NCI-H187 (cell line): ENCODE data around the gene SERPING1.
A peak's percentile ranks its signal among the peaks of the same experiment; 100 is the strongest.

ENCODE experiments used
- DNase-seq, 2 experiments: peaks; one replicate each; lab custom pipeline; 2025; lab: John Stamatoyannopoulos, UW

Gene SERPING1

DNA sequence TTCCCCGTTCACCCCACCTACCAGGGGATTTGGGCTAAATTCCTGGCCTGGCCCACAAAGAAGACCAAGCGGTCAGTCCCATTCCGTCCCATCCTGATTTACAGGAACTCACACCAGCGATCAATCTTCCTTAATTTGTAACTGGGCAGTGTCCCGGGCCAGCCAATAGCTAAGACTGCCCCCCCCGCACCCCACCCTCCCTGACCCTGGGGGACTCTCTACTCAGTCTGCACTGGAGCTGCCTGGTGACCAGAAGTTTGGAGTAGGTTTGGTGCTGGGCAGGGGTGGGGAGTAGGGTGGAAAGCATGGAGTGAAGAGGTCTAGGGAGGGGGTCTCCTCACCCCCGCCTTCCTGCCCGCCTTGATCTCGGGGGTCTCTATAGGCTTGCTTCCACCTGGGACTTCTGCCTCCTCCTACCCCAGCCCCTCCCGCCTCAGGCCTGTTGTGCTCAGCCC lies at the start of gene SERPING1:
Gene SERPING1, plus strand, starts transcription at position 225 of the 455 bp plus-strand sequence. CDS start 586 bp downstream, outside the sequence.
- no peak for DNase-seq

DNA sequence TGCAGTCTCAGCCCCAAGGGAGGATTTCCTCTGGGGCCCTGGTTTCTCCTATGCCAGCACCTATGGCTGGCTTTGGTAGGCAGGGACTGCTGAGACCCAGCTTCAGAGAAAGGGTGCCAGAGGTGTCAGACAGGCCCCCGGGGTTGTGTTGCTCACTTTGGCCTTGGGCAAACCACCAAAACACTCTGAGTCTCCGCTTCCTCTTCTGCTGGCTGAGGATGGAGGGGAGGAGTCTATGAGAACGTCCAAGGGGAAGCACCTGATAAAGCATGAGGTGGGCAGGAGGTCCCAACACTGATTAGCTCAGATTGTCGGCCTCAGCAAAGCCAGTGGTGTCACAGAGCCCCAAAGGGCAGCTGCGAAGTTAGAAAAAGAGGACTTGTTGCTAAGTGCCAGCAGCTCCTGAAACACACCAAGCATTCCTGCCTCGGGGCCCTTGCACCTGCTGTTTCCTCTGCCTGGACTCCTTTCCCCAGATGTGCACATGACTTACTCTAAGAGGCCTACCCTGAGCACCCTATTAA lies 49.6 kb upstream of the SERPING1 start:
- no peak for DNase-seq

GRCh38 chr11:57549983-57550382 lies 47.5 kb upstream of the SERPING1 start:
- no peak for DNase-seq

- no peak for DNase-seq
Measured at GRCh38 chr11:57551941-57552340, 45.5 kb upstream of the SERPING1 start.

DNA sequence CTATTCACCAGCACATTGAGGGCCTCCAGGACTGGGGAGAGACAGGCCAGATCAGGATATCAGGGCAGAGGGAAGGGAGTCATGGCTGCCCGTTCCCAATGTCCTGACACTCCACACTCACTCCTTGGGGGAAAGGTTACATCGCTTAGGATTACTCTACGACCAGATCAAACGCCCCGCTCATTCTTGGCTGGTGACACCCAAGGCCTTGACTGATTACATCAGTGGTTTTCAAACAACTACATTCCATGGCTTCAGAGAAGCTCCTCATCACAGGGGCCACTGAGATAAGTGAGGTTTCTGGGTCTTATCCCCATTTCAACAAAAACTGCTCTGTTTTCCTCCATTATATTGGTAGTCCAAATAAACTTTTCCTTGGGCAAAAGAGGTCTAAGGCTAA lies 45.0 kb upstream of the SERPING1 start:
- DNase-seq = no peak

DNA sequence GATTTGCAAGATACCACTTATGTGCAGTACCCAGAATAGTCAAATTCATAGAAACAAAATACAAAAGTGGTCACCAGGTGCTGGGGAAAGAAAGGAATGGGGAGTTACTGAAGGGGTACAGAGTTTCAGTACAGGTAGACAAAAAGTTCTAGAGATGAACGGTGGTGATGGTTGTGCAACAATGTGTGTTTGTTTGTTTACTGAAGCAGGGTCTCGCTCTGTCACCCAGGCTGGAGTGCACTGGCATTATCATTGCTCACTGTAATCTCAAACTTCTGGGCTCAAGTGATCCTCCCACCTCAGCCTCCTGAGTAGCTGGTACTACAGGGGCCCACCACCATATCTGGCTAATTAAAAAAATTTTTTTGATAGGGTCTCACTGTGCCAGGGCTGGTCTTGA lies 42.1 kb upstream of the SERPING1 start:
- no peak for DNase-seq

GRCh38 chr11:57556041-57556440 lies 41.4 kb upstream of the SERPING1 start:
- DNase-seq = no peak

DNA sequence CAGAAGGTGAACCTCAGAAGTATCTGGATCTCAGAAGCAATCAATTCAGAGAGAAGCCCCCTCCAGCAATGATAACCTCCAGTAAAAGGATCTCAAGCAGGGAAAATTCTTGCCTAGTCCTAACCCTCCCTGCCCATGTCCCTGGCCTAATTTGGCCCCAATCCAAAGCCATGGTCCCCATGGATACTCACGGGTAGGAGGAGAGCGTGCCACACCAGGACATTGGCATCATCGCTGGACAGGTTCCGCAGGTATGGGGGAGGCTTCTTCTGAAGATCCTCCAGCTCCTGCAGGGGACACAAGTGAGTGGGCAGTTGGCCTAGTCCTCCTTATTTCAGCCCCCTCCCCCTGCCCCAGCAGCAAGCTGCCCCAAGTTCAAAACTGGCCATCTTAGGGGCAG lies 37.3 kb upstream of the SERPING1 start:
- no peak for DNase-seq

- DNase-seq = no peak
Measured at GRCh38 chr11:57562596-57562995, 34.9 kb upstream of the SERPING1 start.

DNA sequence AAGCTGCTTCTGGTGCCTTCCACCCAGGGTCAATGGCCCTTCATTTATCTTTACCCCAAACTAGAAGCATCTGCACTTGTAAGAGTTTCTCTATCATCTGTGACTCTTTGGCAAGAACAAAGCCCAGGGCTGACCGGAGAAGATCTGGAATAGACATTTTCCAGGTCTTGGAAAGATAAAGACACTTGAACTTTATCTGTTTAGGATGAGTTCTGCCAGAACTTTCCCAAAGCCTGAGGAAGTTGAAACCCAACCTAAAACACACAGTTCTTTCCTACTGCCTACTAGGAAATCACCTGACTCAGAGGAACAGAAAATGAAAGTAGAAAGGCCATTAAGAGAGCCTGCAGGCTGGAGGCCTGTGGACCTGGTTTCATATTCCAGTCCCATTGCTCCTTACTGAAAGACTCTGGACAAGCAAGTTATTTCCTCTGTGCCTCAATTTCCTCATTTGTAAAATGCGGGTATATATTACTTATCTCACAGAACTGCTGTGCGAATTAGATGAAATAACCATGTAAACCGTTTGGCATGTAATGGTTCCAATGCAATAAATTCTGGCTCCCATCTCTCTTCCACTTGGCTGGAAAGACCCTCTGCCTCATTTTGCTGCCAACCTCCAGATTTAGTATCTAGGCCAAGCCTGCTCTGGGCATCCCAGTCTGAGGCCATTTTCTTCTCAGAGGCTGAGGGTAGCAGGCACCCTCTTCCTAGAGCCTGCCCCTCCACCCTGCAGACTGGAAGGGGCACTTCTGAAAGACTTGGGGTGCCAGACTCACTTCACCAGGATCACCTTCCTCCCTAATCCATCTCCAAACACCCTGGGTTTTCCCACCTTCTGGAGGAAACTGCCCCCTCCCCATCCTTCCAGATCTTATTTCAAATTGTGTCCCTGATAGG lies 31.2 kb upstream of the SERPING1 start:
- no peak for DNase-seq

DNA sequence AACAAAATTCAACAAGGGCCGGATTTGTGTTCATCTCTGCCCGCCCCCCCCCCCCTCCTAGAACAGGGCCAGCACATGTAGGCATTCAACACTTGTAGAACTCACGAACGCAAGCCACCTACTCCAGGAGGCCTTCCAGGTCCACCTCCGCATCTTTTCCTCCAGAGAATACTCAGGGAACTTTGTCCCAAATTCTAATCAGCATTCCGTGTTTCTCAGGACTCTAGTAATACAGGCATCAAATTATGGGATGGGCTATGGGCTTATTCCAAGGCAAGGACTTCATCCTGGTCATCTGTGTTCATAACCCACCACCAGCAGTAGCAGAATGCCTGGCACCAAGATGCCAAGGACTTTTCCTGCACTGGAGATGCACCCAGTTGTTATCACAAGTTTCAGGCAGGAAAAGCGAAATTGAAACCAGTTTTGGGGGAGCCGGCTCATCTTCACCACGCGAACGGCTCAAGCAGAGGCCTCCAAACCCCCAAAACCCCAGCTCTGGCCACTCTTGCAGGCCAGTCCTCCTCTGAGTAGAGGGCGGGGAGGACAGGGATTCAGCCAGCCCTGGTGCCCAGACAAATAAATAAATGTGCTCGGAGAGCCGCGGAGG lies 30.5 kb upstream of the SERPING1 start:
- no peak for DNase-seq

- peak in 1 of 2 experiments; percentile 31 for DNase-seq
Measured at GRCh38 chr11:57567515-57568329, 29.8 kb upstream of the SERPING1 start, which contains the start of gene UBE2L6. Gene UBE2L6 (minus strand): TSS chr11:57567672. CDS start chr11:57567611, 61 bp downstream.

GRCh38 chr11:57568330-57568766 lies 29.1 kb upstream of the SERPING1 start:
- peak in 1 of 2 experiments; percentile 36 for DNase-seq

- DNase-seq = no peak
Measured at GRCh38 chr11:57571606-57572005, 25.9 kb upstream of the SERPING1 start.

GRCh38 chr11:57574061-57574460 lies 23.4 kb upstream of the SERPING1 start:
- DNase-seq = no peak

DNA sequence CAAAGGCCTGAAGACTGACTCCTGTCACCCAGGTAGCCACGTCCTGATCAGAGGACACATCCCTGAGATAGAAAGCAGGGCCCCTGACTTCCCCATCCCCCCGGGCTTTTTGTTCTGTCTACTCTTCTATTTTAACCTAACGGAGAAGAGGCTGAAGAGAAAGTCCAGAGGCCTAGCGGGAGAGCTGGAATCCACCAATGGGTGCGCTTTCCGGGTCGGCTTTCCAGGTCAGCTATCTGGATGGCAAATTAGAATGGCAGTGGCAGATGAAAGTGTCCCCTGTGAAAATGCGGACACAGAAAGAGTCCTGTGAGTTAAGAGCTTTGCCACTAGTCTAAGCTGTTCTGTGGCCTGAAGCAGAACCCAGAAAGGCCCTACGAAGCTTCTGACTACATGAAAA lies 13.1 kb upstream of the SERPING1 start:
- no peak for DNase-seq

DNA sequence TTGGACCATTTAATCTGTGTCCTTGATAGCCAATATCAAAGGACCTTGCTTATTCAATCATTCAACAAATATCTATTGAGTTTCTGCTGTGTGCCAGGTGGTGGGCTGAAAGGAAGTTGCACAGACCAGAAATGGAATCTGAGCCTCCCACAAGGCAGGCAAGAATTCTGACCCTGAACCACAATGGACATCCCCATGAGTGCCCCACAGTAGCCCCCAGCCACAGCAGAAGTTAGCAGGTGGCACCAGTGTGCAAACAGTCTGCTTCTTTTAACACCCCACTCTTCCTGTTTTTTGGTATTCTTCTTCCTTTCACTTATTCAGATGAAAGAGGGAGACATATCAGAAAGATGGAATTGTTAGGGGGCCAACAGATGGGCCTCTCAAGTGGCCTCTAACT lies 12.2 kb upstream of the SERPING1 start:
- DNase-seq = no peak

DNA sequence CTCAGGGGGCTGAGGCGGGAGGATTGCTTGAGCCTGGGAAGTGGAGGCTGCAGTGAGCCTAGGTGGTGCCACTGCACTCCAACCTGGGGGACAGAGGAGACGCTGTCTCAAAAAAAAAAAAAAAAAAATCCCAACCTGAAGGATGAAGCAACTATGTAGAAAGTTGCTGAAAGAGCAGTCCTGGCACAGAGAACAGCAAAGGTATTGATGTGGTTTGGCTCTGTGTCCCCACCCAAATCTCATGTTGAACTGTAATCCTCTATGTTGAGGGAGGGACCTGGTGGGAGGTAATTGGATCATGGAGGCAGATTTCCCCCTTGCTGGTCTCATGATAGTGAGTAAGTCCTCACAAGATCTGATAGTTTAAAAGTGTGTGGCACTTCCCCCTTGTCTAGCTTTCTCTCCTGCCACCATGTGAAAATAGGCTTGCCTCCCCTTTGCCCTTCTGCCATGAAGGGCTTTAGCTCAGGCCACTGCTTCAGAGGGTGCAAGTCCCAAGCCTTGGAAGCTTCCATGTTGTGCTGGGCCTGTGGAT lies 10.7 kb upstream of the SERPING1 start:
- no peak for DNase-seq

GRCh38 chr11:57588046-57588710 lies 9.3 kb upstream of the SERPING1 start:
- no peak for DNase-seq

DNA sequence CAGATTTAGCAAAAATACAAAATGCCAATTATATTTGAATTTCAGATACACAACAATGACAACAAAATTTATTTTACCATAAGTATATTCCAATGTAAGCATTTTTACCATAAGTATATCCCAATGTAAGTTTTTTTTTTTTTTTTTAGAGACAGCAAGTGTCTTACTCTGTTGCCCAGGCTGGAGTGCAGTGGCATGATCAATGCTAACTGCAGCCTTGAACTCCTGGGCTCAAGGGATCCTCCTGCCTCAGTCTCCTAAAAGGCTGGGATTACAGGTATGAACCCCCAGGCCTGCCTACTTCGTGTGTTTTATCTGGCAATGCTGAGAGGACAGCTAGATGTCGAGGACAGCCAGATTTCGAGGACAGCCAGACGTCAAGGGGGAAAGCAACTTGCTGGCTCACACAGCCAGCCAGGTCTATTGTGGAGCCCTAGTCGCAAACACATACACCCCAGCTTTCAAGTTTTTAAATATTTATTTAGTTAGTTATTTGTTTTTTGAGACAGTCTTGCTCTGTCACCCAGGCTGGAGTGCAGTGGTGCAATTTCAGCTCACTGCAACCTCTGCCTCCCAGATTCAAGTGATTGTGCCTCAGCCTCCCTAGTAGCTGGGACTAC lies 1.1 kb upstream of the SERPING1 start:
- no peak for DNase-seq
